Measurements from ENCODE around the gene ABHD8.

ABHD8 gene

DNA sequence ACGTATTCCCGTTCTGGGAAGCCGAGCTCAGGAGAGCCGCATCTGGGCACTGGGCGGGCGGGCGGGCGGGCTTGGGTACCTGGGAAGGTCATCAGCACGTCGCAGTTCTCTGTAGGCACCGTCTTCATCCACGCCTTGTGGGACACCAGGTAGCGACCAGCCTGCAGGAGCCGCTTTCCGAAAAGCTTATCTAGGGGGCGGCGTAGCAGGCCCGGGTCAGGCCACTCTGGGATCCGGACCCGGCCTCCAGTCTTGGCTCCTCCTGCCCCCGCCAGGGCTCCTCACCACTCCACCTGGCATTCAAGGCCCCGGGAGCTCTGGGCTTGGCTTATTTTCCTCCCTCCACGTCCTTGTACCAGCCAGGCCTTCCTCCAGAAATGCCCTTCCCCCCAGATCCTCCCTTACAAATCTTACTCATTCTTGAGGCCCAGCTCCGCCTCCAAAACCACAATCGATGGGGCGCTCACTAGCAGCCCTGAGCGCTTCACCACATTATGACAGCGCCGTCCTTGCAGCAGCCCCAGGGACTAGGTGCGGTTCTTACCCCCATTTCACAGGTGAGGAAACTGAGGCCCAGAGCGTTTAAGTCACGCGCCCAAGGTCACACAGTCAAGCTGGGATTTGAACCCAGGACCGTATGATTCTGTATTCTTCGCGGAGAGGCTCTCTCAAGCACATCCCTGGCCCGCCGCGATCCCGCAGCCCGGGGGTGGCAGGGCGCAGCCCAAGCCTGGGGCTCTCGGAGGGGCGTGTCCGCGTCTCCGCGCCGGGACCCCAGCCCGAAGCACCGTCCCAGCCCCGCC, 30.6 kb upstream of the ABHD8 start:
- DNase-seq (ENCODE audit: low spot score), result peak; percentile 89

DNA sequence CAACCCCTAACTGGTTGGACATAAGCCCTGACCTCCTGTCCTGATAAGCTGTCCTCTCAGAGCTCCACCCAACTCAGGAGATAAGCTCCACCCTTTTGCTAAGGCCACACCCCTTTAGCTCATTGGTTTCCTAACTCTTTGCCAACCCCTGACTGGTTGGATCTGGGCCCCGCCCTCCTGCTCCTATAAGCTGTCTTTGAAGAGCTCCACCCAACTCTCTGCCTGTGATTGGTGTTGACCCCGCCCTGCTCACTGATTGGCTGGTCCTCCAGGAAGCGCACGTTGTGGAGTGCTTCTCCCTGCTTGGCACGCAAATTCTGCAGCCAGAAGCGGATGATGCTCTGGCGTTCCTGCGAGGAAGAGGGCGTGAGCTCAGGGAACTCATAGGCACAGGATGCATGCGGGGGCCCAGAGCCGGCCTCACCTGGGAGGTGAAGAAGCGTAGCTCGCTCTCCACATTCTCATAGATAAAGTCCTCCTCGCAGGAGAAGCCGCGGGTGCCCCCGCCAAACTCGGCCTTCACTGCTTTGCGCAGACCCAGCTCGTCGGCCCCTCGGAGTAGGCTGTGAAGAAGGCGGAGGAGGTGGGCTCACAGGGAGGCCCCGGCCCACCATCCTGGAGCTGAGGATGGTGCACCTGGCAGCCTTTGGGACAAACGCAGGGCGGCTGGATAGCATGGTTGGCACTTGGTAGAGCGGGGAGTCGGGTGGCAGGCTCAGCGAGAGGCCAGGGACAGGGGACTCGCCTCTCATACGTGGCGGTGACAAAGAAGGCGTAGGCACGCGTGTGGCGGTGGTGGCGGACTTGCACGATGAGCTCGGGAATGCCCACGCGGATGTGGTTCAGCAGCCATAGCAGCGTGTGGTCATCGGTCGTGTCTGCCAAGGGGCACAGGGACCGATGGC, 29.7 kb upstream of the ABHD8 start:
- no peak for DNase-seq (ENCODE audit: low spot score)

- no peak for DNase-seq (ENCODE audit: low spot score)
These were observed 29.1 kb upstream of the ABHD8 start for GRCh38 chr19:17332360-17332676.

- DNase-seq (ENCODE audit: low spot score), result no peak
These were observed 27.9 kb upstream of the ABHD8 start for GRCh38 chr19:17331045-17331558.

DNA sequence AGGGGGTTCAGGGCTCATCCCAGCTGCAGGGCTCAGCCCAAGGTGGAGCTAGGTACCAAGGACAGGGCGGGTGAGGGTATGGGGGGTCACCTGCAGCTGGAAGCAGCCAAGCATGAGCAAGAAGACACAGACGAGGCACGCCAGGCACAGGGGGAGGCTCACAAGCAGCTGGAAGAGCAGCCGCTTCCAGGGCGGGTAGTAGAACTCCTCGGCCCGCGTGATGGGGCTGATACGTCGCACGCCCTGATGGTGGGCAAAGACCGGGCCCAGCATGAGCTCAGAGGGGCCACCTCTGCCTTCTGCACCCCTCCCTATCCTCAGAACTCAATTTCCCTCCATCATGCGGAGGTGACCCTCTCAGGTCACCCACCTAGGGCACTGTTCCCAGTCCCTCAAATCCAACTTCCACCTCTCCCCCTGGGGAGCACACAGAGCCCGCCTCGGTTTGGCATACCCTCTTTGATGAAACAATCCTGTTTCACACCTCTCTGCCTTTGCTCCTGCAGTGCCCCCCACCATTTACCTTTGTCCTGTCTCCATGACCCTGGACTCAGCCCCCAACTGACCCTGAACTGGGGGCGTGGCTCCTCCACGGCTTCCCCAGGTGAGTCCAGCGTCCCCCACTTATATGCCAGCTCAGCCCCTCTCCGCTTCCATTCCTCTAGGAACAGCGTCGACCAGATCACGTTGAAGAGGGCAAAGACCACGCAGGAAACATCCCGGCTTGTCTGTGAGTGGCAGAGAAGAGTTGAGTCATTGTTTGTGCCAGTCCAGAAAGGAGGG, 27.2 kb upstream of the ABHD8 start:
- no peak for DNase-seq (ENCODE audit: low spot score)

- DNase-seq (ENCODE audit: low spot score), result no peak
These were observed 26.4 kb upstream of the ABHD8 start for GRCh38 chr19:17329366-17330261.

DNA sequence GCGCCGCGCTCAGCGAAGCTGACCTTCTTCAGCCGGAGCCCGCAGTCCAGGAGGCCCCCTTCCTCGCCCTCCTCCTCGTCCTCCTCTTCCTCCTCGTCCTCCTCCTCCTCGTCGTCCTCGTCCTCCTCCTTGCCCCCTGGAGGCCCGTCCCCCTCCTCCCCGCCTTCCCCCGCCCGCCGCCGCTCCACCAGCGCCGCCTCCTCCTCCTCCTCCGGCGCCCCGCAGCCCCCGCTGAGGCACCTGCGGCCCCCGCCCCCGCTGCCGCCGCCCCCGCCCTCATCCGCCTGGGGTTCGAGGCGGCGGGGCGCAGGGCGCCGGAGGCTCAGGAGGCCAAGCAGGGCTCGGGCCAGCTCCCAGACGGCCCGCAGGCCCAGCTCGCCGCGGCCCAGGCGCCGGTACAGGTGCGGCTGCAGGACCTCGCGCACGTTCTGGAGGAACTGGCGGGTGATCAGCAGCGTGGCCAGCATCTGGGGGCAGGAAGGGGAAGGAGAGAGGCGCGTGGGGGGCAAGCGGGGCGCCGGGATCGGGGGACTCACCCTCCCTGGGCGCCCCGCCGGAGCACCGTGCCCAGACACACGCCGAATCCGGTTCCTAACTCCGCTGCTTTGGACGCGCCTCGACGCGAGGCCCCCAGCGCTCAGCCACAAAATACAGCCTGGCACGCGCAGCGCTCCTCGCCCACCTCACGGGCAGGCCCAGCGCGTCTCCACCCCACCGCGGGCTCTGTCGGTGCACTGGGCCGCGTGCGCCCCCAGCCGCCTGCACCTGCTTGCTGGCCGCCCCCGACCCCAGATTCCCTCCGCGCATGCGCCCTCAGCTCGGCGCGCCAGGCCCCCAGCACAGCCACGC, 25.5 kb upstream of the ABHD8 start:
- no peak for DNase-seq (ENCODE audit: low spot score)

DNA sequence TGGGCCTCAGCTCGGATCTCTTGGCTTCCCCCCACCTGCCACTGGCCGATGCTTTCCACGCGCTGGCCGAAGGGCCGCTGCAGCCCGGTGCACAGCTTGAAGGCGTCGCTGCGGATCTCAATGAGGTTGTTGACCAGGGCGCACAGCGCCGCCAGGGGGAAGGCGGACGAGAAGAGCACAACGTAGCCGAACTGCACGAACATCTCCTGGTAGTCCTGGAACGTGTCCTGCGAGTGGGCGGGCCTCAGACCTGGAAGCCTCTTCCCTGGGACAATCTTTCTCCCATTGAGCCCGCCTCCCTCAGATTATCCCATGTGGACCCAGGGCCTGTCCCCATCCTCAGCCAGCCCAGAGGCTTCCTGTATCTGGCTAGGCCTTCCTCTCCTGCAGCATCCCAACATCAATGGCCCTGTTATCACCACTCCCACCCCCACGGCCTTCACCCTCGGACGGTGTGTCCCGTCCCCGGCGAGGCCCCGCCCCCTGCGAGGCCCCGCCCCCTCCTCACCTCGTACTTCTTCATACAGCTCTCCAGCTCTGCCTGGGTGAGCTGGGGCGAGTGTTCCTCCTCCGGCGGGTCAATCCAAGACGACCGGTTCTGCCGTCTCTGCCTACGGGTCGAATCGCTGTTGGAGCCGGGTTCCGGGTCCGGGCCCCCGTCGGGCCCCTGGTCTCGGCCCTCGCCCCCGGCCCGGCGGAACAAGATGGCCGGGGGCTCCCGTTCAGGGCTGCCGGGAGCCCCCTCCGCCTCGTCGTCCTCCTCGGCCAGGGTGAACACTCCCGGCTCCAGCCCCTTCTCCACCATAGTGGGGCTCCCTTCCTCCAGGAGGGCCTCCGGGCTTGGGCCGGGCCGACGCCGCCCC, 24.7 kb upstream of the ABHD8 start:
- no peak for DNase-seq (ENCODE audit: low spot score)

GRCh38 chr19:17327068-17327653, 23.9 kb upstream of the ABHD8 start:
- no peak for DNase-seq (ENCODE audit: low spot score)

- no peak for DNase-seq (ENCODE audit: low spot score)
These were observed 23.4 kb upstream of the ABHD8 start for GRCh38 chr19:17326595-17326966.

DNA sequence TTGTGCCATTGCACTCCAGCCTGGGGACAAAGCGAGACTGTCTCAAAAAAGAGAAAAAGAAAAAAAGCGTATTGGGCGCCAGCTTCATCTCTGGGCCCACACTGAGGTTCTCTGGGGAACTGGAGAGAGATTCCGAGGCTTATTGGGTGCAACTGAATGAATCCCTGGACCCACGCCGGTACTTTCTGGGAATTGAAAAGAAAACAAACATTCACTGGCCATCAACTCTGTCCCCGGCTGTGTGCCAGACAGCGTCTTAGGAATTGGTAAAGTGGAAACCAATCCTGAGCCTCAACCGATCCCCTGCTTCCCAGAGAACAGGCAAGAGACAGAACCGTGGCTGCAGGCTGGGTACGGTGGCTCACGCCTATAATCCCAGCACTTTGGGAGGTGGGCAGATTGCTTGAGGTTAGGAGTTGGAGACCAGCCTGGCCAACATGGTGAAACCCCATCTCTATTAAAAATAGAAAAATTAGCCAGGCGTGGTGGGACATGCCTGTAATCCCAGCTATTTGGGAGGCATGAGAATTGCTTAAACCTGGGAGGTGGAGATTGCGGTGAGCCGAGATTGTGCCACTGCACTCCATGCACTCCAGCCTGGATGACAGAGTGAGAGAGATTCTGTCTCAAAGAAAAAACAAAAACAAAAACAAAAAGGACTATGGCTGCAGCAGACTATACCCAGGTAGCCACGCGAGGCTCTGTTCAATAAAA, 22.8 kb upstream of the ABHD8 start:
- peak; percentile 78 for DNase-seq (ENCODE audit: low spot score)

DNA sequence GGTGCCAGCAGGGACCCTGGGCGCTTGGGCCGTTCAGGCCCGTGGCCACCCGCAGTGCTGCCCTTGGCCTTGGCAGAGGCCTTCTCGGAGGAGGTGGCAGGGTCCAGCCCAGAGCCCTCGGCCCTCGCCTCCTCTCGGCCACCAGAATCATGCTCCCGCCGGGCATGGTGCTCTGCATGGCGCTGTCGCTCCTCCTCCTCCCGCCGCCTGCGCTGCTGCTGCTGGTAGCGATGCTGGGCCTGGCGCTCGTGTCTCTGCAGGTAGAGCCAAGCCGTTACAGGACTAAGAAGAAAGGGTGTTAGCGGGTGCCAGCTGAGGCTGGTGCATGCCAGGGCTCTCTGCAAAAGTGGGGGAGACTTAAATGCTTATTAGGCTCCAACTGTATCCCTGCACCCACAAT, 21.9 kb upstream of the ABHD8 start:
- DNase-seq (ENCODE audit: low spot score), result no peak

- DNase-seq (ENCODE audit: low spot score), result no peak
These were observed 21.3 kb upstream of the ABHD8 start for GRCh38 chr19:17324357-17325114.

DNA sequence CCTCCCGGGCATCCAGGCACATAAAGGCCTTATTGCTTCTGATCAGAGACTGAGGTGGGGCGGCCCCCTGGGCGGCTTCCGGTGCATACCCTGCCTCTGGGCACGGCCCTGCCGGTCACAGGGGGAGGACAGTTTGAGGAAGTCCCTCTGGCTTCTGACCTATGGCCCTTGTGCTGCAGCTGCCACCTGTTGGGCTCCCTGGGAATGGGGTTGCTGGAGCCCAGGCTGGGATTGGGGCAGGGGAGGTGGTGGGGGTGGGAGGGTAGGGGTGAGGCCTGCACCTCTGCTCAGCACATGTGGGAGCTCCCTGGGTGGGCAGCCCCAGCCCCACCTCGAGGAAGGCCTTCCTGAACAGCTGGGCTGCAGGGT, 20.7 kb upstream of the ABHD8 start:
- DNase-seq (ENCODE audit: low spot score), result no peak

DNA sequence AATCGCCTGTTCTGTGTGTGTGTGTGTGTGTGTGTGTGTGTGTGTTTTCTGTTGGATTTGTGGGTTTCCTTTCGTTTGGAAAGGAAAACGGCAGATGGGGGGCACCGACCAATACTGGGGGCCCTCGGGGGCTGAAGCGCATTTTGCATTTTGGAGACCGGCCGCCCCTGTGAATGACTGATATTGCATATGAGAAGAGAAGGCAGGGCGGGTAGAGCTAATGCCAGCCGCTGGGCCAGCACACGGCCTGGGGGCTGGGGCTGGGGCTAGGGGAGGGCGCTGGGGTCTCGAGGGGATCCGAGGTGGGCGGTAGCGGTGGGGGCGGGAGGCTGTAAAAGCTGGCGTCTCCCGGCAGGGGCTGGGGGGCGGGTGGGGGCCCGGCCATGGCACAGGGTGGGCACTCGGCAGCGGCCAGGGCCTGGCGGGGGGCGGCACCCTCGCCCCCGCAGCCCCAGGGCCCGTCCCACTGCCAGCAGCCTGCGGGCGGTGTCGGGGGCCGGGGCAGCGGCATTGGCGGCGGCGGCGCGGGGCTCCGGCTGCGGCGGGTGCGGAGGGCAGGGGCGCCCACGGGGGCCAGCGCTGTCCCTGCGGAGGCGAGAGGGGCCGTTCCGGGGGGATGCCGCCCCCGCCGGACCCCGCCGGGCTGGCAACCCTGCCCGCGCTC, 20.2 kb upstream of the ABHD8 start:
- no peak for DNase-seq (ENCODE audit: low spot score)

- DNase-seq (ENCODE audit: low spot score), result no peak
These were observed 19.6 kb upstream of the ABHD8 start for GRCh38 chr19:17322854-17323253.

Data from hepatic stellate cell (primary cell).